ENCODE measurements around the gene RAB5B. TPM values are rescaled to one million over a fixed set of nuclear protein-coding genes. Genes with fewer than 3 reads are reported as not detected.

RAB5B gene
- total and polyA plus RNA-seq, 7 donors, result 36.8 to 107 (median 92.8) TPM

DNA sequence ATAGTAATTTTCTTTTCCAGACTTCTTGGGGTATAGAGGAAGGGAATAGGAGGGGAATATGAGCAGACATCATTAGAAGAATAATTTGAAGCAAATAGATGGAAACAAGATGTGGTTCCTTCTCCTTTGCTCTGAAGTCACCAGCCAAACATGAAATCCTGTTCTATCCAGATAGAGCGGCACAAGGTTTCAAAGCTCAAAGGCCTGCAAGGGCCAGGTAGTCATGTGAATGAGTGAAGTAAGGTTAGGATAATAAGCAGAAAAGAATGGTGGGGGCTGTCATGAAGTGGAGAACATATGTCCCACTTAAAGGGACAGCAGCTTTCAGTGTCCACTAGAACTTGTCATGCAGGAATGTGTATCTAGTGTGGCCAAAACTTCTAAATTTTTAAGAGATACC is 44.5 kb downstream of the RAB5B start:
- DNase-seq (no peak), ATAC-seq (no peak)
- no peaks in the 10 kb centered on the region for H3K9me3 ChIP-seq
- 96 to 100% (median 100%) methylated on average over 1 of the region's 1 CpG for WGBS, 3 donors
- intact Hi-C loops (cut with DNase I), result no loop called here
- TF ChIP-seq, protein P1, sequence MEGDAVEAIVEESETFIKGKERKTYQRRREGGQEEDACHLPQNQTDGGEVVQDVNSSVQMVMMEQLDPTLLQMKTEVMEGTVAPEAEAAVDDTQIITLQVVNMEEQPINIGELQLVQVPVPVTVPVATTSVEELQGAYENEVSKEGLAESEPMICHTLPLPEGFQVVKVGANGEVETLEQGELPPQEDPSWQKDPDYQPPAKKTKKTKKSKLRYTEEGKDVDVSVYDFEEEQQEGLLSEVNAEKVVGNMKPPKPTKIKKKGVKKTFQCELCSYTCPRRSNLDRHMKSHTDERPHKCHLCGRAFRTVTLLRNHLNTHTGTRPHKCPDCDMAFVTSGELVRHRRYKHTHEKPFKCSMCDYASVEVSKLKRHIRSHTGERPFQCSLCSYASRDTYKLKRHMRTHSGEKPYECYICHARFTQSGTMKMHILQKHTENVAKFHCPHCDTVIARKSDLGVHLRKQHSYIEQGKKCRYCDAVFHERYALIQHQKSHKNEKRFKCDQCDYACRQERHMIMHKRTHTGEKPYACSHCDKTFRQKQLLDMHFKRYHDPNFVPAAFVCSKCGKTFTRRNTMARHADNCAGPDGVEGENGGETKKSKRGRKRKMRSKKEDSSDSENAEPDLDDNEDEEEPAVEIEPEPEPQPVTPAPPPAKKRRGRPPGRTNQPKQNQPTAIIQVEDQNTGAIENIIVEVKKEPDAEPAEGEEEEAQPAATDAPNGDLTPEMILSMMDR (IDR thresholded peaks at IDR 0.05), result no peak
- no peak overlapping the region for H3K27ac ChIP-seq
- peaks cover 3 to 29% of the 10 kb centered on the region in 2 donors for H3K36me3 ChIP-seq (ENCODE audit: insufficient read depth in 1 of 2, low read depth in 1 of 2)
- no peaks in the 10 kb centered on the region for H3K4me1 ChIP-seq
- no peak overlapping the region for H3K4me3 ChIP-seq
- H3K27me3 ChIP-seq (ENCODE audit: insufficient read depth in 3 of 3, low read length in 2 of 3), result no peaks in the 10 kb centered on the region

DNA sequence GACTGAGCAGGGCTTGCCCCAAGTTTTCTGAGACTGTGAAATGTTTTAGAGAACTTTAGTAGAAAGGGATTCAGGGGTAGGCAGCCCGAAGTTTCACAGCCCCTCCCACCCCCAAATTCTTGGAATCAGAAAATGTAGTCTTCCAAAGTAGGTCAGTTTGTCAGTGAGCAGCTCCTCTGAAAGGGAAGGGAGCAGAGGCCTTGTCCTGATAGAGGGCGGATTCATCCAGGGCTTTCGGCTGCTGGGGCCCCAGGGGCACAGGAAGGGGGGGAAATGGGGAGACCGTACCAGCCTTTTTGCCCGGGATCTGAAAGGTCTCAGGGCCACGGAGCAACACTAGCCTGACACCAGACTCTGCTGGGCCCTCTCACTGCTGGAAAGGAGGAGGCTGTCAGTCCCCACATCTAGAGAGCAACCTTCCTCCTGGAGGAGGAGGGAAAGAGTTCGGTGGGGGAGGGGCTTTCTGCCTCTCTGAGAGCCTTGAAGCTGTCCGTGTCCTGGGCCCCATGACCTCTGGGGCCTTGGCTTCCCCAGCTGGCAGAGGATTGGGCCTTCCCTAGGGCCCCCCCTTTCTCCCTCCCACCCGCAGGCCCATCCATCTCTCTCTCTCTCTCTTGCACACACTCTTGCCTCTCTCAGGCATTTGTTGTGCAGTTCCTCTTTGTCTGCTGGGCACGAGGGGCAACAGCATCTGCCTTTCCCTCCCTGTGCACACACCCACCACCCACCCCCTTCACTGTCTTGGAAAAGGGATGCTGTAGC is 46.7 kb downstream of the RAB5B start, which contains the start of gene IKZF4:
Gene IKZF4, plus strand, starts transcription at position 621 of the 762 bp plus-strand sequence. CDS start 451 bp downstream, outside the sequence.
- 43 to 47% (median 44%) methylated on average over 7 to 10 of the region's 10 CpGs for WGBS, 3 donors
- peaks cover 0 to 33% of the 10 kb centered on the region in 2 donors for H3K36me3 ChIP-seq (ENCODE audit: insufficient read depth in 1 of 2, low read depth in 1 of 2)
- no peaks in the 10 kb centered on the region for H3K9me3 ChIP-seq
- intact Hi-C loops (cut with DNase I), result no loop called here
- peak; percentile 58 to 67 for DNase-seq
- H3K27ac ChIP-seq, result peak within 1 kb of the TSS; percentile 4
- no peaks in the 10 kb centered on the region for H3K4me1 ChIP-seq
- no peaks in the 10 kb centered on the region for H3K27me3 ChIP-seq (ENCODE audit: insufficient read depth in 3 of 3, low read length in 2 of 3)
- peak in 3 of 4 donors; percentile 50 to 70 (median 52) for ATAC-seq
- TF ChIP-seq, protein P1 (IDR thresholded peaks at IDR 0.05), result no peak
- peak within 1 kb of the TSS; percentile 18 for H3K4me3 ChIP-seq

DNA sequence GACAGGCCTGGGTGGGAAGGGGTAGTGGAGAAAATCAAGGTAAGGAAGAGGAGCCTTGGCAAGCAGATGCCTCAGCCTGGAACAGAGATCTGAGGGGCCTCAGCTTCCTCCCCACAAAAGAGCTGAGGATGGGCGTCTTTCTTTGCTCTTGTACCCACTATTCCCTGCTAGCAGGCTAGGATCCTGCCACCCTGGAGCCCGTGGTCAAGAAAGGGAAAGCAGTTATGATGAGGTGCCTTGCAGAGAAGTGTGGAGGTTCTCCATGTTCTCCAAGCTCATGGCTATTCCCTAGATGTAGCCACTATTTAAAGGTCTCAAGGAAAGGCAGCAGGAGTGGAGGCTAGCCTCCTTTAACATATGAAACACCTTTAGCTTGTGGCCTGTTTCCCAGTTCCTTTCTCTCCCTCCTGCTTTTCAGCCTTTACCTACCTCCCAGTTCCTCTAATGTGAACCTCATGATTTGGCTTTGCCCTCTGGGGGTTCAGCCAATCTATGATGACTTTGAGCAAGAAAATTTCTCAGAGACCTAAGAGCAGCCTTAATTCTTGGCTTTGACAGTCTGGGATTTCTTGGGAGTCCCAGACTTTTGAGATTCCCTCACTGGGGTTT is 48.1 kb downstream of the RAB5B start:
- WGBS, 3 donors, result 57 to 70% (median 65%) methylated on average over 2 of the region's 2 CpGs
- Histone ChIP-seq H3K27me3 (ENCODE audit: insufficient read depth in 3 of 3, low read length in 2 of 3) (no peaks in the 10 kb centered on the region), H3K9me3 (no peaks in the 10 kb centered on the region), H3K36me3 (ENCODE audit: insufficient read depth in 1 of 2, low read depth in 1 of 2) (peaks cover 0 to 33% of the 10 kb centered on the region in 2 donors), H3K4me1 (no peaks in the 10 kb centered on the region), H3K27ac (no peak overlapping the region), H3K4me3 (no peak overlapping the region)
- TF ChIP-seq, protein P1 (IDR thresholded peaks at IDR 0.05), result no peak
- no peak for ATAC-seq
- no peak for DNase-seq
- intact Hi-C loops (cut with DNase I), result no loop called here

DNA sequence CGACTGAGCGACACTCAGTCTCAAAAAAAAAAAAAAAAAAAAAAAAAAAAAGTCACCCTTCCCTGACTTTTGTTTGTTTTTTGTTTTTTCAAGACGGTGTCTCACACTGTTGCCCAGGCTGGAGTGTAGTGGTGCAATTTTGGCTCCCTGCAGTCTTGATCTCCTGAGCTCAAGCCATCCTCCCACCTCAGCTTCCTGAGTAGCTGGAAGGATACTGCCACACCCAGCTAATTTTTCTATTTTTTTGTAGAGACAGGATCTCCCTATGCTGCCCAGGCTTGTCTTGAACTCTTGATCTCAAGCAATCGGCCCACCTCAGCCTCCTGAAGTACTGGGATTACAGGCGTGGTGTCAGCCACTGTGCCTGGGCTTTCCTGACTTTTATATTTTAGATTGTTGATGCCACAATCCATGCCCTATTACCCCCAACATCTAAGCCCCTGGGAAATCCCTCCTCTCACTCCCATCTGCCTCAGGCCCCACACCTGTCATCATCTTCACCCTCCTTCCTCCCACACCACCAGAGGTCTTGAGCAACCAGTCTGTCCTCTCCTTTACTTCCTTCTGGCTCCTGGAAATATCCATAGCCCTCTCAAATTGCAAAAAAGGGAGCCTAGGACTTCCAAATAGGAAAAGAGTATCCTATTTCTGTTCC is 54.8 kb downstream of the RAB5B start:
- no peaks in the 10 kb centered on the region for H3K9me3 ChIP-seq
- ATAC-seq (no peak), DNase-seq (no peak)
- H3K27ac ChIP-seq, result no peak overlapping the region
- peaks cover 0 to 67% of the 10 kb centered on the region in 2 donors for H3K36me3 ChIP-seq (ENCODE audit: insufficient read depth in 1 of 2, low read depth in 1 of 2)
- H3K27me3 ChIP-seq (ENCODE audit: insufficient read depth in 3 of 3, low read length in 2 of 3), result no peaks in the 10 kb centered on the region
- TF ChIP-seq, protein P1 (IDR thresholded peaks at IDR 0.05), result no peak
- intact Hi-C loops (cut with DNase I), result loop anchor here in 1 of 2 donors (5.0 kb wide), 1 partner anchor 291 kb away; no protein-coding TSS in a partner anchor
- H3K4me1 ChIP-seq, result no peaks in the 10 kb centered on the region
- WGBS, 3 donors, result 70 to 93% (median 85%) methylated on average over 3 to 5 of the region's 5 CpGs
- no peak overlapping the region for H3K4me3 ChIP-seq
